Measurements from ENCODE around the gene QKI. TPM values are rescaled to one million over a fixed set of nuclear protein-coding genes. Genes with fewer than 3 reads are reported as not detected.

QKI gene
- total RNA-seq, 1 experiment from 2014 or later, result 64.3 TPM

GRCh38 chr6:163522033-163522432 is 107.5 kb downstream of the QKI start:
- H3K27ac ChIP-seq (ENCODE audit: low read length), result no peak overlapping the region
- CTCF ChIA-PET, result no interaction called here
- H3K9me3 ChIP-seq (ENCODE audit: low read length), result no peaks in the 10 kb centered on the region
- H3K36me3 ChIP-seq (ENCODE audit: low read depth, low read length), result no peaks in the 10 kb centered on the region
- intact Hi-C loops (cut with micrococcal nuclease), result no loop called here
- H3K4me3 ChIP-seq (ENCODE audit: low read length), result no peak overlapping the region
- H3K9ac ChIP-seq (ENCODE audit: low read length), result no peak overlapping the region
- no peak for TF ChIP-seq CTCF (conservative IDR thresholded peaks at IDR 0.05; ENCODE audit: low read depth, low read length)
- no peak for TF ChIP-seq EZH2 (IDR thresholded peaks at IDR 0.05; ENCODE audit: low read length, unreplicated experiment)
- no peak for TF ChIP-seq EZH2phosphoT487 (IDR thresholded peaks at IDR 0.05; ENCODE audit: borderline replicate concordance, low read length)
- BruUV-seq (replicated peaks), result no TSS peak
- H3K27me3 ChIP-seq (ENCODE audit: low read length), result no peaks in the 10 kb centered on the region
- peaks cover 97% of the 10 kb centered on the region for H3K79me2 ChIP-seq (ENCODE audit: low read length)
- no peaks in the 10 kb centered on the region for H3F3A ChIP-seq (ENCODE audit: low read length, unreplicated experiment)
- peaks cover 28% of the 10 kb centered on the region; the same call in 1 of the 2 replicates for H4K20me1 ChIP-seq (ENCODE audit: low read length)
- H3K4me2 ChIP-seq (ENCODE audit: low read length), result no peak overlapping the region
- ATAC-seq (no peak), DNase-seq (no peak)
- H2AFZ ChIP-seq (ENCODE audit: low read length), result no peak overlapping the region
- H3K9me2 ChIP-seq (replicated peaks; ENCODE audit: low read length), result no peaks in the 10 kb centered on the region
- H3K4me1 ChIP-seq (ENCODE audit: insufficient read depth, low read length), result no peaks in the 10 kb centered on the region
- POLR2A ChIA-PET (ENCODE audit: unreplicated experiment), result no interaction called here

GRCh38 chr6:163525926-163526325 is 111.4 kb downstream of the QKI start:
- intact Hi-C loops (cut with micrococcal nuclease), result loop anchor here (5.0 kb wide), 1 partner anchor 34 kb away; no protein-coding TSS in a partner anchor
- H3K4me2 ChIP-seq (ENCODE audit: low read length), result no peak overlapping the region
- no peak for TF ChIP-seq EZH2 (IDR thresholded peaks at IDR 0.05; ENCODE audit: low read length, unreplicated experiment)
- no peak for TF ChIP-seq EZH2phosphoT487 (IDR thresholded peaks at IDR 0.05; ENCODE audit: borderline replicate concordance, low read length)
- TF ChIP-seq CTCF (conservative IDR thresholded peaks at IDR 0.05; ENCODE audit: low read depth, low read length), result no peak
- BruUV-seq (replicated peaks), result no TSS peak
- no peaks in the 10 kb centered on the region for H3K9me2 ChIP-seq (replicated peaks; ENCODE audit: low read length)
- H3K4me3 ChIP-seq (ENCODE audit: low read length), result no peak overlapping the region
- ChIA-PET POLR2A (ENCODE audit: unreplicated experiment) (no interaction called here), CTCF (no interaction called here)
- DNase-seq (no peak), ATAC-seq (no peak)
- H3K27ac ChIP-seq (ENCODE audit: low read length), result no peak overlapping the region
- no peak overlapping the region for H3K9ac ChIP-seq (ENCODE audit: low read length)
- peaks cover 25% of the 10 kb centered on the region for H3K4me1 ChIP-seq (ENCODE audit: insufficient read depth, low read length)
- no peak overlapping the region for H2AFZ ChIP-seq (ENCODE audit: low read length)
- H3F3A ChIP-seq (ENCODE audit: low read length, unreplicated experiment), result no peaks in the 10 kb centered on the region
- H3K9me3 ChIP-seq (ENCODE audit: low read length), result no peaks in the 10 kb centered on the region
- no peaks in the 10 kb centered on the region for H3K27me3 ChIP-seq (ENCODE audit: low read length)
- no peaks in the 10 kb centered on the region for H3K36me3 ChIP-seq (ENCODE audit: low read depth, low read length)
- peaks cover 45% of the 10 kb centered on the region; the same call in 1 of the 2 replicates for H4K20me1 ChIP-seq (ENCODE audit: low read length)
- H3K79me2 ChIP-seq (ENCODE audit: low read length), result peaks cover 98% of the 10 kb centered on the region

- H3K4me1 ChIP-seq (ENCODE audit: insufficient read depth, low read length), result peaks cover 25% of the 10 kb centered on the region
- BruUV-seq (replicated peaks), result no TSS peak
Measured at GRCh38 chr6:163526346-163526745, 111.8 kb downstream of the QKI start.

More at GRCh38 chr6:163526346-163526745, 111.8 kb downstream of the QKI start:
- no peaks in the 10 kb centered on the region for H3F3A ChIP-seq (ENCODE audit: low read length, unreplicated experiment)
- DNase-seq (no peak), ATAC-seq (no peak)
- intact Hi-C loops (cut with micrococcal nuclease), result loop anchor here (5.0 kb wide), 1 partner anchor 34 kb away; no protein-coding TSS in a partner anchor
- no peaks in the 10 kb centered on the region for H3K9me3 ChIP-seq (ENCODE audit: low read length)
- no peak overlapping the region for H3K4me3 ChIP-seq (ENCODE audit: low read length)
- peaks cover 98% of the 10 kb centered on the region for H3K79me2 ChIP-seq (ENCODE audit: low read length)
- ChIA-PET POLR2A (ENCODE audit: unreplicated experiment) (no interaction called here), CTCF (interaction anchor here (0.6 kb wide), 1 partner anchor 78 kb away, joined by 3 read pairs; no protein-coding TSS in a partner anchor)
- H2AFZ ChIP-seq (ENCODE audit: low read length), result no peak overlapping the region
- no peak overlapping the region for H3K27ac ChIP-seq (ENCODE audit: low read length)
- H3K9ac ChIP-seq (ENCODE audit: low read length), result no peak overlapping the region
- peaks cover 47% of the 10 kb centered on the region; the same call in 1 of the 2 replicates for H4K20me1 ChIP-seq (ENCODE audit: low read length)
- no peak for TF ChIP-seq CTCF (conservative IDR thresholded peaks at IDR 0.05; ENCODE audit: low read depth, low read length)
- TF ChIP-seq EZH2phosphoT487 (IDR thresholded peaks at IDR 0.05; ENCODE audit: borderline replicate concordance, low read length), result no peak
- no peak for TF ChIP-seq EZH2 (IDR thresholded peaks at IDR 0.05; ENCODE audit: low read length, unreplicated experiment)
- no peaks in the 10 kb centered on the region for H3K27me3 ChIP-seq (ENCODE audit: low read length)
- no peak overlapping the region for H3K4me2 ChIP-seq (ENCODE audit: low read length)
- no peaks in the 10 kb centered on the region for H3K36me3 ChIP-seq (ENCODE audit: low read depth, low read length)
- H3K9me2 ChIP-seq (replicated peaks; ENCODE audit: low read length), result no peaks in the 10 kb centered on the region

Data from PC-3 (cell line).